ENCODE data around the gene VASN.

GRCh38 chr16:4332083-4332482 lies 39.6 kb upstream of the VASN start:
- TF ChIP-seq CTCF (IDR thresholded peaks at IDR 0.05; ENCODE audit: low read length) (no peak), EZH2 (IDR thresholded peaks at IDR 0.05; ENCODE audit: borderline replicate concordance, low read length) (no peak)
